ENCODE data around the gene ARF6.

ARF6 gene

GRCh38 chr14:49857427-49858003, 35.4 kb upstream of the ARF6 start:
- TF ChIP-seq, protein P1, sequence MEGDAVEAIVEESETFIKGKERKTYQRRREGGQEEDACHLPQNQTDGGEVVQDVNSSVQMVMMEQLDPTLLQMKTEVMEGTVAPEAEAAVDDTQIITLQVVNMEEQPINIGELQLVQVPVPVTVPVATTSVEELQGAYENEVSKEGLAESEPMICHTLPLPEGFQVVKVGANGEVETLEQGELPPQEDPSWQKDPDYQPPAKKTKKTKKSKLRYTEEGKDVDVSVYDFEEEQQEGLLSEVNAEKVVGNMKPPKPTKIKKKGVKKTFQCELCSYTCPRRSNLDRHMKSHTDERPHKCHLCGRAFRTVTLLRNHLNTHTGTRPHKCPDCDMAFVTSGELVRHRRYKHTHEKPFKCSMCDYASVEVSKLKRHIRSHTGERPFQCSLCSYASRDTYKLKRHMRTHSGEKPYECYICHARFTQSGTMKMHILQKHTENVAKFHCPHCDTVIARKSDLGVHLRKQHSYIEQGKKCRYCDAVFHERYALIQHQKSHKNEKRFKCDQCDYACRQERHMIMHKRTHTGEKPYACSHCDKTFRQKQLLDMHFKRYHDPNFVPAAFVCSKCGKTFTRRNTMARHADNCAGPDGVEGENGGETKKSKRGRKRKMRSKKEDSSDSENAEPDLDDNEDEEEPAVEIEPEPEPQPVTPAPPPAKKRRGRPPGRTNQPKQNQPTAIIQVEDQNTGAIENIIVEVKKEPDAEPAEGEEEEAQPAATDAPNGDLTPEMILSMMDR (IDR thresholded peaks at IDR 0.05): no peak

GRCh38 chr14:49858383-49858782, 34.5 kb upstream of the ARF6 start:
- TF ChIP-seq, protein P1 (IDR thresholded peaks at IDR 0.05): no peak

GRCh38 chr14:49860988-49861698, 31.7 kb upstream of the ARF6 start:
- TF ChIP-seq, protein P1 (IDR thresholded peaks at IDR 0.05): no peak

GRCh38 chr14:49861699-49862088, 31.2 kb upstream of the ARF6 start:
- TF ChIP-seq, protein P1 (IDR thresholded peaks at IDR 0.05): no peak

DNA sequence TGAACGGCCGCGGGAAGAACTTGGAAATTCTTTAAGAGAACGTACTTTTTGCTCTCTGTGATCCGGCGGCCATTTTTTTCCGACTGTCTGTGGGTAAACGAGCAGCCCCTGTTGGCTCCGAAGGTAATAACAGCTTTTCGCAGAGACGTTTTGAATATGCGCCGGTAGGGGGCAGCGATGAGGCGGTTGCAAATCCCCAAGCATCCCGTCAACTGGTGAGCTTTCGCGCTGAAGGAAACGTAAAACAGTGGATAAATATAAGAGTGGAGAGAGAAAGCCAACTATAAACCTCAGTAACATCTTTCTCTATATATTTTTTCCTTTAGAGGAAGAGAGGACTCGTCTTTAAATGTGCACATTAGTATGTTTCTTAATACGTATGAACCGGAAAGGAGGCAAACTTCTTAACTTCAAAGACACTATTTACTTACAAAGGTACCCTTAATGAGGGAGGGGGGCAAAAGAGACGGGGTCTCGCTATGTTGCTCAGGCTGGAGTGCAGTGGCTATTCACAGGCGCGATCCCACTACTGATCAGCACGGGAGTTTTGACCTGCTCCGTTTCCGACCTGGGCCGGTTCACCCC, 30.7 kb upstream of the ARF6 start:
- TF ChIP-seq, protein P1 (IDR thresholded peaks at IDR 0.05): peak; percentile 100

DNA sequence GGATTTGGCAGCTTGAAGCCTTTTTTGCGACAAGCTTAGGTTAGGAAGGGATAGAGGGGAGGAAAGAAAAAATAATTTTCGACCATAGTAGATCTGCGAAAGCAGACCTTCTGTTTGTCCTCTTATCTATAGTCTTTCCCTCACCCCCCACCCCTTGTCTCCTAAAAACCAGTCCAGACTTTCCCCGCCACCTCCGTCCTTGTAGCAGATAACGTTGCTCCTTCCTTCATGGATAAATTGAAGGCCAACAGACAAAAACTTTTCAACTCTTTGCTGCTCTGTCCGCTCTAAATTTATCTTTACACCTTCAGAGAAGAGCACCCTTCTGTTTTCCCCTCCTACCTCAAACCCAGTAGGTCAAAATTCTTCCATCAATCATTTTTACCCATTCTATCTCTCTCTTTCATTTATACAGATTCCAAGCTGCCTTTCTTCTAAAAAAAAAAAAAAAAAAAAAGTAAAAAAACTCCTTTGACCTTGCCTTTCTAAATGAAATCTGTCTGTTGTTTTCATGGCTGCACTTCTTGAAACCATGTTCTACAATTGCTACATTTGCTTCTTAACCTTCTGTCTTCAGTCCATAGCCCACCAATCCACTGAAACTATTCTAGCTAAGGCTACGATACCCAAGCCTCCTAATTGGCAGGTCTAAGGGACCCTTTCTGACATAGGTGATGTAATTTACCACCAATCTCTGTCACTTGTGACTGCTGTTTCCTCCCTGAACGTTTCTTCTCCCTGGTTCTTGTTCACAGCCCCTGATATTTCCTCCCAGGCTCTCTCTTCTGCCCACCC, 29.2 kb upstream of the ARF6 start:
- TF ChIP-seq, protein P1 (IDR thresholded peaks at IDR 0.05): no peak

- TF ChIP-seq, protein P1 (IDR thresholded peaks at IDR 0.05): peak; percentile 97
Measured at GRCh38 chr14:49865431-49865859, 27.4 kb upstream of the ARF6 start.
